Ovary (tissue), 9 donors: ENCODE results near the gene RPL23. TPM values are rescaled to one million over a fixed set of nuclear protein-coding genes. Genes with fewer than 3 reads are reported as not detected.

ENCODE experiments used
- DNase-seq, 5 donors: peaks; one replicate each; pipeline ENCODE4 v3.0.0-alpha.2; 2019 to 2020
- H3K27ac ChIP-seq, 2 donors: fragments of 200-600 bp; one replicate each; pipeline versions ENCODE4 v1.5.1 to v1.8.0; 2019 to 2022
- H3K27me3 ChIP-seq: fragments of 200-600 bp; one replicate; pipeline ENCODE4 v1.8.0; 2022
- H3K36me3 ChIP-seq: fragments of 200-600 bp; sonication (generic); one replicate; pipeline ENCODE4 v1.5.1; 2019
- H3K4me1 ChIP-seq: one replicate; pipeline ENCODE4 v1.8.1; 2013; ENCODE audit warnings: mild to moderate bottlenecking, moderate library complexity; ENCODE audit not compliant: insufficient read depth
- H3K4me3 ChIP-seq: fragments of 200-600 bp; sonication (generic); one replicate; pipeline ENCODE4 v1.5.1; 2017
- H3K9me3 ChIP-seq, 2 donors: fragments of 200-600 bp in 1 of 2; sonication (generic) in 1 of 2; one replicate each; pipeline versions ENCODE4 v1.5.1 to v1.8.1; 2013 to 2019; ENCODE audit warnings: mild to moderate bottlenecking in 1 of 2, moderate library complexity in 1 of 2
- EP300 ChIP-seq: sonication (generic); formaldehyde crosslinking; IDR thresholded peaks from one replicate; pipeline ENCODE4 v1.6.1; 2017; ENCODE audit warnings: antibody characterized with exemption
- POLR2A ChIP-seq: fragments of 450-650 bp; IDR thresholded peaks from one replicate; pipeline ENCODE4 v1.6.1; 2017; ENCODE audit warnings: antibody characterized with exemption, mild to moderate bottlenecking, moderate library complexity
- WGBS, 3 donors: extraction: QIAGEN DNeasy Blood & Tissue Kit in 1 of 3; methylation state at CpG; one replicate each; pipeline versions ENCODE4 v1.1.5 to v1.1.7; 2013 to 2017; 5-methylcytosine and 5-hydroxymethylcytosine counted together
- intact Hi-C, 4 donors: fragments of 100-400 bp; cut with DNase I; formaldehyde crosslinking; loops; one replicate each; pipeline versions ENCODE4 v1.11.0 to v1.15.1; 2022 to 2023
- polyA plus RNA-seq, 2 donors: library from polyadenylated mRNA; stranded (reverse); fragments of 200-250 nt in 1 of 2; fragments of 350-450 nt in 1 of 2; fragmentation: Illumina TruSeq in 1 of 2; extraction: RNeasy Lipid Tissue Mini Kit (QIAGEN cat#74804) in 1 of 2; gene quantifications; one replicate each; pipeline ENCODE4 v1.2.3, GENCODE V29; 2013 to 2014
- total RNA-seq, 7 donors: library from RNA; depleted of rRNA in 2 of 7; stranded (reverse); fragments of >200 nt in 2 of 7; fragmentation: NEBNext Ultra II Directional in 3 of 7; extraction: Animal tissue kit (Norgen Biotek cat#: 25700) in 3 of 7; gene quantifications; one replicate each; pipeline versions ENCODE4 v1.1.0 to v1.2.4, GENCODE V29; 2016 to 2023
- TF ChIP-seq, protein P1 (sequence below), 3 donors: fragments of 450-650 bp in 2 of 3; fragments of 200-600 bp in 1 of 3; IDR thresholded peaks; one replicate each; pipeline versions ENCODE4 v1.5.1 to v1.8.0; 2016 to 2022; ENCODE audit warnings: antibody characterized with exemption in 3 of 3, mild to moderate bottlenecking in 1 of 3
- donor health status: DM: no; HTN: no; CAD: no; lungs with moderate emphysema.
- donor health status: DM: no; HTN: no; CAD: no.
- donor health status: Bipolar disorder and iron deficiency.
- donor health status: DM: yes; HTN: yes; CAD: no.
- donor health status: DM: no; HTN: no; CAD: no.
- donor health status: DM: yes; HTN: yes; CAD: no.

The RPL23 gene
- total and polyA plus RNA-seq, 9 donors = 2,982 to 7,100 (median 3,568) TPM

DNA sequence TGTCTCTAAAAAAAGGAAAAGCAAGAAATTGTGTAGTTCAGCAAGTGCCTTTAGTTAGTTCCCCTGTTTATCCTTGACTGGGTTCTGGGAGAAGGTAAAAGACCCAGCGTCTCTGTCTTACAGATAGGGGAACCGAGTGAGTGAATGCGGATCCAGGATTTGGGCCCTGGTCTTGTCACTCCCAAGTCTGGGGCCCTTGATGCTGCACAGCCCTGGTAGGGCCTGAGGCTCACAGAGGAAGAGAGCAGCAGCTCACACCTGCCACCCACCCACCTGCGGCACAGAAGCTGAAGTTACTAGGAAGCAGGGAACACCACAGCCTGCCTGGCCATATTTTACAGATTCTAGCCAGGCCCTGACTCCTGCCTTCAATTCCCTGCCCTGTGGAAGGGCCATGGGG lies 38.6 kb upstream of the RPL23 start:
- Histone ChIP-seq H3K27me3 (no peaks in the 10 kb centered on the region), H3K27ac (no peak overlapping the region), H3K9me3 (no peaks in the 10 kb centered on the region), H3K36me3 (no peaks in the 10 kb centered on the region), H3K4me3 (no peak overlapping the region), H3K4me1 (peaks cover 17% of the 10 kb centered on the region)
- TF ChIP-seq EP300 (no peak), POLR2A (no peak)
- TF ChIP-seq, protein P1, sequence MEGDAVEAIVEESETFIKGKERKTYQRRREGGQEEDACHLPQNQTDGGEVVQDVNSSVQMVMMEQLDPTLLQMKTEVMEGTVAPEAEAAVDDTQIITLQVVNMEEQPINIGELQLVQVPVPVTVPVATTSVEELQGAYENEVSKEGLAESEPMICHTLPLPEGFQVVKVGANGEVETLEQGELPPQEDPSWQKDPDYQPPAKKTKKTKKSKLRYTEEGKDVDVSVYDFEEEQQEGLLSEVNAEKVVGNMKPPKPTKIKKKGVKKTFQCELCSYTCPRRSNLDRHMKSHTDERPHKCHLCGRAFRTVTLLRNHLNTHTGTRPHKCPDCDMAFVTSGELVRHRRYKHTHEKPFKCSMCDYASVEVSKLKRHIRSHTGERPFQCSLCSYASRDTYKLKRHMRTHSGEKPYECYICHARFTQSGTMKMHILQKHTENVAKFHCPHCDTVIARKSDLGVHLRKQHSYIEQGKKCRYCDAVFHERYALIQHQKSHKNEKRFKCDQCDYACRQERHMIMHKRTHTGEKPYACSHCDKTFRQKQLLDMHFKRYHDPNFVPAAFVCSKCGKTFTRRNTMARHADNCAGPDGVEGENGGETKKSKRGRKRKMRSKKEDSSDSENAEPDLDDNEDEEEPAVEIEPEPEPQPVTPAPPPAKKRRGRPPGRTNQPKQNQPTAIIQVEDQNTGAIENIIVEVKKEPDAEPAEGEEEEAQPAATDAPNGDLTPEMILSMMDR (IDR thresholded peaks at IDR 0.05) = no peak
- DNase-seq = no peak
- intact Hi-C loops = no loop called here
- WGBS, 3 donors = 77 to 90% (median 78%) methylated on average over 4 of the region's 4 CpGs

DNA sequence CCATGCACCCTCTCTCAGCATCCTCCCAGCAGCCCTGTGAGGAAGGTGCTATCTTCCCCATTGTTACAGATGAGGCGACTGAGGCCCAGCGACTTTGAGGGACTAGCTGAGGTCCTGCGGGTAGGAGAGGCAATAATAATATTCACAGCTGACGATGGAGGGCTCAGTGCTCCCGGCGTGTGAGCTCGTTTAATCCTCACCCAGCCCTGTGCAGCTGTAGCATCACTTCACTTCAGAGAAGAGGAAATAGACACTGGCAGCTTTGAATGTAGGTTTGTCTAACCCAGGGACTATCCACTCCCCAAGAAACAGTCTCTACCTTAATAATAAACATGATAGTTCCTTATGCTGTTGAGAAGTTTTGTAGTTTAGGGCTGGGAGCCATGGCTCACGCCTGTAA lies 37.9 kb upstream of the RPL23 start:
- Histone ChIP-seq H3K27me3 (no peaks in the 10 kb centered on the region), H3K4me1 (peaks cover 15% of the 10 kb centered on the region), H3K9me3 (no peaks in the 10 kb centered on the region), H3K36me3 (no peaks in the 10 kb centered on the region), H3K27ac (no peak overlapping the region), H3K4me3 (no peak overlapping the region)
- no peak for DNase-seq
- intact Hi-C loops = no loop called here
- TF ChIP-seq POLR2A (no peak), EP300 (no peak)
- TF ChIP-seq, protein P1 (IDR thresholded peaks at IDR 0.05) = no peak
- 77 to 85% (median 84%) methylated on average over 8 of the region's 8 CpGs for WGBS, 3 donors

DNA sequence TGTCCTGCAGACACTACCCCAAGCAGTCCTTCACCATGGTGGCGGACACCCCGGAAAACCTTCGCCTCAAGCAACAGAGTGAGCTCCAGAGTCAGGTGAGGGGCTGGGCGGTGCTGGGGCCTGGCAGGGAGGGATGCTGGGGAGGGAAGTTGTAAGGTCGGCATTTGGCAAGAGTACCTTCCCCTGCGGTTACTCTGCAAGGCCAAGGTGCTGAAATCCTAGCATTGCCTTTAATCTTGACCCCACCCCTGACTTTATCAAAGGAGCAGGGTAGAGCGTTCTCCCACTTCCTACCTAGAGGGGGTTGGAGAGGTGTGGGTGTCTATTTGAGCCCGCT lies 36.9 kb upstream of the RPL23 start:
- no peaks in the 10 kb centered on the region for H3K27me3 ChIP-seq
- no peaks in the 10 kb centered on the region for H3K36me3 ChIP-seq
- WGBS, 3 donors = 77 to 84% (median 80%) methylated on average over 8 of the region's 8 CpGs
- DNase-seq = no peak
- H3K27ac ChIP-seq = no peak overlapping the region
- no peaks in the 10 kb centered on the region for H3K9me3 ChIP-seq
- peaks cover 16% of the 10 kb centered on the region for H3K4me1 ChIP-seq
- H3K4me3 ChIP-seq = no peak overlapping the region
- intact Hi-C loops = no loop called here
- TF ChIP-seq, protein P1 (IDR thresholded peaks at IDR 0.05) = no peak
- TF ChIP-seq POLR2A (no peak), EP300 (no peak)

DNA sequence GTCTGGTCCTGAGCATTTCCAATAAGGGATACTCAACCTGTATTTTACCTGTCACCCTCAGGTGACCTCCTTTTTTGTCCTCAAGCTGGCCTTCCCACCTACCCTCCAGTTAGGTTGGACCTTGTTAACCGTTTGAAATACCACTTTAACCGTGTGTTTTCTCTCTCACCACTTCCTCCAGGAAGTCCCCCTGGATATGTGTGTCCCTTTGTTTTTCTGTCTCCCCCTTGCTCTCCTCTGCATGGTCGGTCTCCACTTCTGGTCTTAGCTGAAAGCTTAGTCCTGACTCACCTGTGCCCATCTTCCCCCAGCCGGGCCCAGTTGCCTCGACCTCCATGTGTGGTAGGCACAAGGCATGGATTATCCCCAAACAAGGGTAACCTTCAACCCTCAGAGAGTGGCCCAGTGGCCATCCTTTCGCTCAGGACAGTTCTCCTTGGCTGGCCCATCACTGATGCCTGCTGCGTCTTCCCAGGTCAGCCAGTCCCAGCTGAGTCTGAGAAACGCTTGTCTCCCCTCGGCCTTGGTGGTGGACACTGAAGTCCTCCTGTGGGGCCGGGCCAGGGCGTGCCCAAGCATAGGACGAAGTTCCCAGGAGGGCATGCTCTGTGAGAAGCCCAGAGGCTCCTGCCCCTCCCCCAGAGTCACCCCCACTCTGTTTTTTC lies 36.4 kb upstream of the RPL23 start:
- DNase-seq = no peak
- H3K4me3 ChIP-seq = no peak overlapping the region
- intact Hi-C loops = no loop called here
- H3K27ac ChIP-seq = no peak overlapping the region
- no peaks in the 10 kb centered on the region for H3K27me3 ChIP-seq
- 78 to 81% (median 80%) methylated on average over 12 of the region's 12 CpGs for WGBS, 3 donors
- H3K36me3 ChIP-seq = no peaks in the 10 kb centered on the region
- H3K4me1 ChIP-seq = peaks cover 18% of the 10 kb centered on the region
- TF ChIP-seq POLR2A = no peak
- no peak for TF ChIP-seq EP300
- TF ChIP-seq, protein P1 (IDR thresholded peaks at IDR 0.05) = no peak
- no peaks in the 10 kb centered on the region for H3K9me3 ChIP-seq
